A673 (cell line): ENCODE measurements around the gene CLTCL1. TPM values are rescaled to one million over a fixed set of nuclear protein-coding genes. Genes with fewer than 3 reads are reported as not detected.

ENCODE experiments used
- BruUV-seq: library from RNA; stranded (reverse); fragments of 400-500 nt; replicated peaks from 2 replicates; lab custom pipeline; 2021; lab: Mats Ljungman, UMichigan
- CTCF ChIA-PET: fragments of 300-600 bp; sonication (Branson Sonifier 250); formaldehyde crosslinking; loops from one replicate; lab custom pipeline; 2022; ENCODE audit warnings: antibody characterized with exemption; lab: Charles Lee
- POLR2A ChIA-PET: fragments of 300-600 bp; sonication (Branson Sonifier 250); formaldehyde crosslinking; loops from one replicate; lab custom pipeline; 2022; ENCODE audit warnings: antibody characterized with exemption; ENCODE audit not compliant: low non-redundant PET; lab: Charles Lee
- DNase-seq: peaks from one replicate; pipeline ENCODE4 v3.0.0-alpha.2; 2015; ENCODE audit warnings: low spot score
- H3K27ac ChIP-seq: fragments of 200-600 bp; sonication (generic); 2 replicates; pipeline ENCODE4 v1.5.1; 2016; ENCODE audit warnings: mixed run types, low read depth, mild to moderate bottlenecking, mixed read lengths, antibody characterized with exemption, low read length; ENCODE audit not compliant: poor library complexity, severe bottlenecking
- H3K27me3 ChIP-seq: fragments of 200-600 bp; sonication (generic); replicated peaks from 2 replicates; pipeline ENCODE4 v1.6.1; 2017; ENCODE audit warnings: mixed run types, low read depth, mild to moderate bottlenecking, mixed read lengths, antibody characterized with exemption, low read length; ENCODE audit not compliant: insufficient read depth, poor library complexity
- H3K36me3 ChIP-seq: fragments of 200-600 bp; sonication (generic); 2 replicates; pipeline ENCODE4 v1.6.1; 2016; ENCODE audit warnings: mixed run types, mild to moderate bottlenecking, mixed read lengths, antibody characterized with exemption, low read length; ENCODE audit not compliant: insufficient read depth, poor library complexity, severe bottlenecking
- H3K4me1 ChIP-seq: fragments of 200-600 bp; sonication (generic); 2 replicates; pipeline ENCODE4 v1.6.1; 2017; ENCODE audit warnings: mixed run types, mild to moderate bottlenecking, mixed read lengths, antibody characterized with exemption, low read length; ENCODE audit not compliant: insufficient read depth, poor library complexity, severe bottlenecking
- H3K4me3 ChIP-seq: fragments of 200-600 bp; sonication (generic); 2 replicates; pipeline ENCODE4 v1.5.1; 2016; ENCODE audit warnings: low read depth, mixed run types, mild to moderate bottlenecking, mixed read lengths, low read length; ENCODE audit not compliant: poor library complexity, severe bottlenecking
- H3K9me3 ChIP-seq: fragments of 200-600 bp; sonication (generic); 2 replicates; pipeline ENCODE4 v1.6.1; 2016; ENCODE audit warnings: mixed run types, low read depth, mild to moderate bottlenecking, mixed read lengths, antibody characterized with exemption, low read length; ENCODE audit not compliant: poor library complexity, severe bottlenecking
- CTCF ChIP-seq: fragments of 300-800, 200-600 bp; sonication (generic); conservative IDR thresholded peaks from 2 replicates; pipeline ENCODE4 v1.5.1; 2017; ENCODE audit warnings: low read depth, mild to moderate bottlenecking, antibody characterized with exemption, low read length, moderate library complexity, mixed read lengths
- EZH2 ChIP-seq: fragments of 200-600 bp; sonication (generic); IDR thresholded peaks from 2 replicates; pipeline ENCODE4 v1.6.1; 2017; ENCODE audit warnings: borderline replicate concordance, low read depth, mild to moderate bottlenecking, mixed read lengths, antibody characterized with exemption, low read length; ENCODE audit not compliant: poor library complexity, severe bottlenecking
- intact Hi-C: fragments of 100-400 bp; cut with micrococcal nuclease; formaldehyde crosslinking; loops from one replicate; pipeline ENCODE4 v1.10.0; 2022; ENCODE audit not compliant: unreplicated experiment
- total RNA-seq: library from RNA; stranded (reverse); gene quantifications from 2 replicates; pipeline ENCODE4 v1.2.3, GENCODE V29; 2021

The CLTCL1 gene
- total RNA-seq, 1 experiment from 2014 or later = 7.5 TPM

DNA sequence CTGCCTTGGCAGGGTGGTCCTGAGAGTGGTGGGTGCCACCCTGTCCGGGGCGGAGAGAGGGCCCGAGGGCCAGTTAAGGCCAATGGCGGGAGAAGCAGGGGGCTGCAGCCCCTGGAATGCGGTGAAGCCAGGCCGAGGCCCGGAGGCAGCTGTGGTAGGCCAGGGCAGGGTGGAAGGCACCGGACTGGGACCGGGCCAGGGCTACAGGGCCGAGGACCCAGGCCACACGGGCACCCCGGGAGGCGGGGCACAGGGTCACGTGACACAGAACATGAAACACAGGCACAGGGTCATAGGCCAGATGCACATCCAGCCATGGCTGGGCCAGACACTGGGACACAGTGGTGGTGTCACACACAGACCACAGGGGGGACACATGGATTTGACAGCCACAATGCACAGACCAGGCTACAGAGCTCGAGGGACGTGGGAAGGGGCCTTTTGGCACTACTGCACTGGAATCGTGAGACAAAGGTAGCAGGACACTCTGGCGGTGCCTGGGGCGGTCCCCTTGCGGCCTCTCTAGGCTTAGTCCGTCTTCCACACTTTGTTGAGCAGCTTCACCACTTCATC lies 115.8 kb downstream of the CLTCL1 start:
- ChIA-PET POLR2A (no interaction called here), CTCF (interaction anchor here (0.6 kb wide), 1 partner anchor 60 kb away, joined by 7 read pairs; no protein-coding TSS in a partner anchor)
- BruUV-seq = TSS peak; percentile 27
- Histone ChIP-seq H3K27me3 (no peaks in the 10 kb centered on the region), H3K9me3 (no peaks in the 10 kb centered on the region), H3K4me3 (no peak overlapping the region), H3K4me1 (peaks cover 46% of the 10 kb centered on the region), H3K27ac (peak overlapping the region; percentile 52), H3K36me3 (peaks cover 19% of the 10 kb centered on the region)
- DNase-seq = no peak
- intact Hi-C loops = loop anchor here (5.0 kb wide), 1 partner anchor 117 kb away; the partner anchor contains the start of gene CLTCL1
- no peak for TF ChIP-seq EZH2
- no peak for TF ChIP-seq CTCF

GRCh38 chr22:19175026-19175601 lies 116.4 kb downstream of the CLTCL1 start:
- intact Hi-C loops = loop anchor here (5.0 kb wide), 1 partner anchor 117 kb away; the partner anchor contains the start of gene CLTCL1

More at GRCh38 chr22:19175026-19175601, 116.4 kb downstream of the CLTCL1 start:
- ChIA-PET POLR2A (interaction anchor here (0.5 kb wide), 1 partner anchor 942 kb away, joined by 8 read pairs; the partner anchor contains the start of gene TRMT2A), CTCF (interaction anchor here (0.6 to 1.3 kb wide), 3 partner anchors 31 to 117 kb away, joined by 3 to 7 read pairs (median 3); partner anchors contain the start of genes CLTCL1 and ESS2)
- Histone ChIP-seq H3K4me3 (no peak overlapping the region), H3K27me3 (no peaks in the 10 kb centered on the region), H3K27ac (peak overlapping the region; percentile 52), H3K36me3 (peaks cover 19% of the 10 kb centered on the region), H3K9me3 (no peaks in the 10 kb centered on the region), H3K4me1 (peaks cover 46% of the 10 kb centered on the region)
- DNase-seq = no peak
- BruUV-seq = no TSS peak
- no peak for TF ChIP-seq CTCF
- TF ChIP-seq EZH2 = no peak
